ENCODE data around the gene THOC7.

The THOC7 gene

DNA sequence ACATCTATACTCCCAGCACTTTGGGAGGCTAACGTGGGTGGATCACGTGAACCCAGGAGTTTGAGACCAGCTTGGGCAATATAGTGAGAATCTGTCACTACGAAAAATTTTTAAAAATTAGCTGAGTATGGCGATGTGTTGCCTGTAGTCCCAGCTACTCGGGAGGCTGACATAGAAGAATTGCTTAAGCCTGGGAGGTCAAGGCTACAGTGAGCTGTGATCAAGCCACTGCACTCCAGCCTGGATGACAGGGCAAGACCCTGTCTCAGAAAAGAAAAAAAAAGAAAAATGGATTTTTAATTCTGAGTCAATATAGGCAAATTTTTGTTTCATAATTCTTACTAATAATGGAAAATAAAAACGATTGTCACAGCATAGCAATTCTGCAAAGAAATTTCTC is 31.2 kb downstream of the THOC7 start:
- no peak for DNase-seq

DNA sequence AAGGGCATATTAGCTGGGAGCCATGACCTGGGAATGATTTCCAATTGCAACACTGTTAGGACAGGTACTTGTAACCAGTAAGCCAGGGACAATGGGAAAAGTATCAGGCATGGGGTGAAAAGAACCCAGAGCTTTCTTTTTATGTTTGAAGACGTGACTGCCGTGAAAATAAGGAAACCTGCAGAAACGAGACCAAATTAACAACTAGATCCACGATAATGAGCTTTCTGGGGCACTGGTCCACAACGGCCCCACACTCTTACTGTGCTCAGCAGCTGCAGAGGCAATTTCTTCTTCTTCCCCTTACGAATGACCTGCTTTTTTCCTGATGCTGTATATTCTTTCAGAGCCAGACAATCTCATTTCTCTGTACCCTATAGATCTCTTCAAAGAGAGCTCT is 33.1 kb downstream of the THOC7 start:
- no peak for DNase-seq

DNA sequence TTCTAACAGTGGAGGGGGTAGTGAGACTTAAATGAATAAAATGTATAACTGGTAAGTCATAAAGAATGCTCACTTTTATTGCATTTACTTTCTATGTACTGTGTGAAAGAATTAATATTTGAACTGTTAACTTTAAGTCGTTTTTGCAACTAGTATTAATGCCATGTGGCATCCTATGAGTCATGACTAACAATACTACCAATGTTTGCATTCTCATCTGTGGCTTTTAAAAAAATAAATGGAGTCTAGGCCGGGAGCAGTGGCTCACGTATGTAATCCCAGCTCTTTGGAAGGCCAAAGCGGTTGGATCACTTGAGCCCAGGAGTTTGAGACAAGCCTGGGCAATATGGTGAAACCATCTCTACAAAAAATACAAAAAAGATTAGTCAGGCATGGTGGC is 39.3 kb downstream of the THOC7 start:
- no peak for DNase-seq

DNA sequence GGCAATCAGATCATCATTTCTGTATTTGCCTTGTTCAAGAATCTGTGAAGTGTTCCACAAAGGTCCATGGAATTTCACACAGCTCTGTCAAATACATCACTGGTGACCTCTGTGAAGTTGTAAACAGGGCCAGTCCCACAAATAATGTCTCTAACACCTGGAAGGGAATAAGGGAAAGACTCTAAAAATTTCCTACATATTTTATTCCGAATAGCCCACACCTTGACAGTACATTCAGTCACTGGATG is 44.5 kb downstream of the THOC7 start, which contains the start of gene C3orf49:
C3orf49 (plus strand) TSS at position 149 of the 248 bp plus-strand sequence. CDS start 173 bp downstream, outside the sequence.
- DNase-seq = no peak

DNA sequence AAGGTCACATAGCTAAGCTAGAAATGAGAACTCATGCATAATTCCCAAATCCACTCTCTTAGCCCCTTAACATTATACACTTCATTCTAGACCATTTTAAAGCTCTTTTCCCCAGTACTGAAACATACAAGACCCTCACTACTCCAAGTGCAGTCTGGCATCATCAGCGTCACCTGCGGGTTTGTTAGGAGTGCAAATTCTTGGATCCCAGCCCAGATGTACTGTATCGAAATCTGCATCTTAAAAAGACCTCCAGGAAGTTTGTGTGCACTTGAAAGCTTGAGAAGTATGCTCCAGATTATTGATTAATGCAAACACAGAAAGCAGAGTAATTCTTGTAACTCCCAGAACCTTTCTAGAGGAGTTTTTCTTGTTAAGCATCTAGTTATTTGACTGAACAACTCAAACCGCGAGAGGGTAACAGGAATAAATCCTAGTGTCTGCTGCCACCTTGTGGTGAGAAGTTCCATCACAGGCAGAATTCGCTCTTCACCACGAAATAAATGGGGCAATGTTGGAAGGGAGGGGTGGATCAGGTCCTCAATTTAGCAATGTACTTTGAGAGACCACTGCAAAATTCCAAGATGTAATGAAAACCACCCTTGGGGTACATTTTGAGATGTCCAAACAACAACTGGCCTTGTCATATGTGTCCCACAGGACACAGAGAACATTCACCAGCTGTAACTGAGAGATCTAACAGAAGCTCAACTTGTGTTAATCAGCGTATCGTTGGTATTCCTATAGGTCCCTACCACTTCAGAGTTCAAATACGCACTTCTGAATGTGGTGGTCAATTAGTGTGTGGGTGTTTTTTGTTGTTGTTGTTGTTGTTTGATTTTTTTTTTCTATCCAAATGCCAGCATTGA is 45.1 kb downstream of the THOC7 start:
- DNase-seq = no peak

DNA sequence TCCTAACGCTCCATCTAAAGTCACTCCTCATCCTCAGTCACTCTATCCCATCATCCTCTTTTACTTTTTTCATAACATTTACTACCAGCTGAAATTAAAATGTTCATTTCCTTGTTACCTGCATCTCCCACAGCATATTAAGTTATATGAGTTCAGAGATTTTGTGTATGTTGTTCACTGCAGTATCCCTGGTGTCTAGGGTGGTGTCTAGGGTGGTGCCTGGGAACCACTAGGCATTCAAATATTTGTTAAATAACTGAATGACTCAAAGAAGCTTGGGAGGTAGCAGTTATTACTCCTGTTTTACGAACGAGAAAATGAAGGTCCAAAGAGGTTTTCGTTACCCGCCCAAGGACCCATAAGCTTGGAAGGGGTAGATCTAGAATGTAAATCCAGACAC is 46.4 kb downstream of the THOC7 start:
- DNase-seq = no peak

DNA sequence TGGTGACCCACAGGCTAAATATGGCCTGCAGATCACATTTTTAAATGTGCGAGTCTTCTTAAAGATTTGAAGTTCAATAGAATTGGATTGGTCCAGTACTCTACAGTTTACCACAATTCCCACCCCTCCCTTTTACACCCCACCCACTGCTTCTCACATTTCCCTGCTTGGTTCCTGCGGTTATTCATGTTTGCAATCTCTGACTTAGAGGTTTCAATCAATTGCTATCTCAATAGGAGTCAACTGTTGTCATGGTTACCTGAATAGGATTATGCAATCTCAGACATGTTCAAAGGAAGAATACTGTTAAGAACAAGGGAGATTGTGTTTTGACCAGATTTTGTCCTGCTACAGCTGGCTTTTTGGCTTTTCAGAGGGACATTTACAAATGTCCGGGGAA is 49.4 kb downstream of the THOC7 start:
- DNase-seq = no peak

DNA sequence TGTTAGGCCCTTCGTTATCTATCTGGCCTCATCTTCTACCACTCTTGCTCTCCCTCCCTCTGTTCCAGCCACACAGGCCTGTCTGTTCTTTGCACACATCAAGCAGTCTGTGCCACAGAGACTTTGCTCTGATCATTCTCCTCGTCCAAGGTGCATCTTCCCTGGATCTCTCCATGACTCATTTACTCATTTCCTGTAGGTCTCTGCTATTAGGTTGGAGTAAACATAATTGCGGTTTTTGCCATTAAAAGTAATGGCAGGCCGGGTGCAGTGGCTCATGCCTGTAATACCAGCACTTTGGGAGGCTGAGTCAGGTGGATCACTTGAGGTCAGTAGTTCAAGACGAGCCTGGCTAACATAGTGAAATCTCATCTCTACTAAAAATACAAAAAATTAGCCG is 54.0 kb downstream of the THOC7 start:
- no peak for DNase-seq

DNA sequence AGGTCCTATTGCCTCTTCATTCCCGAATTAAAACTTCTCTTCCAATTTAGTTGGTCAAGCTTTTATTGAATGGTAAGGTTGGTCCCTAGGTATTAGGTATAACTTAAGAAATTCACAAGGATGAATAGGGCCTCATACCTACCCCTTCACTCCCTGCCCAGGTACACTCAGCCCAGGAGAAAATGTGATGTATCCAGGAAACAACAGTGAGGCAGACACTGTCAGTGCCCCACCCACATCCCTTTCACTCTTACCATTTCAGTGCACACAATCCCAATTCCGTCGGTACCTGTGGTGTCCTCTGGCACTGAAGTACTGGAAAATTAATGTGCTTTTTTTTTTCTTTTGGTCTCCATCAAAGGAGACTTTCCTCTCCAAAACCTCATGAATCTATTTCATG is 55.0 kb downstream of the THOC7 start:
- DNase-seq = no peak

DNA sequence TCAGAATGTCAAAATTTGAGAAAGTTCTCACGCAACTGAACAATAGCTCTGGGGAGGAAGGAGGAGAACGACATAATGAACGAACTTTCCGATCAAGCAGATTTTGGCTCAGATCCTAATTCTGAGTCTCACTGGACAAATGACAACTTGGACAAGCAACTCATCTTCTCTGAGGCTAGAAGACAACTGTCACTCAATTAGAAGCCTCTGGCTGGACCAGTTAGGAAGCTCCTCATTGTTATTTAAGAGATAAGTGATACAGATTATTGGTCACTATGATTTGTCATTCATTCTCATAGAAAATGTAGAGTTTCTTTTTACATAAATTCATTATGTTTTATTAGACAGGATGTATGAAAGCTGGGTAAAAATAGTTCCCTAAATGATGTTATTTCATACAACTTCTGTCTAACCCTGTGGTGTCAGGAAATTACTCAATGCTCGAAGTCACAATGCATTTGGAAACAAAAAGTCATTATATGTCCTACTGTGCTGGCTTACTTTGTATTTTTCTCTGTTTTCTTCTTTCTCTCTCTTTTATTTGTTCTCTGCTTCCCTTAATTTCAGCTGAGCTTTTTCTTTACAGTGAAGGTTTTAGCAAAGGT is 55.5 kb downstream of the THOC7 start:
- no peak for DNase-seq

DNA sequence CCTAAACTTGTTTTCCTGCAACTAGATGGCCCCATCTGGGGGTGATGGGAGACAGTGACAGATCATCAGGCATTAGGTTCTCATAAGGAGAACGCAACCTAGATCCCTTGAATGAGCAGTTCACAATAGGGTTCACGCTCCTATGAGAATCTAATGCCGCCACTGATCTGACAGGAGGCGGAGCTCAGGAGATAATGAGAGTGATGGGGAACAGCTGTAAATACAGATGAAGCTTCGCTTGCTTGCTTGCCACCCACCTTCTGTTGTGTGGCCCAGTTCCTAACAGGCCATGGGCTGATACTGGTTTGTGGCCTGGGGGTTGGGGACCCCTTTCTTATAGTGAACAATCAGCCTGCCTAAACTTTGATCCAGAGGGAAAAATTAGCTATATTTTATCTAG is 59.7 kb downstream of the THOC7 start:
- no peak for DNase-seq

DNA sequence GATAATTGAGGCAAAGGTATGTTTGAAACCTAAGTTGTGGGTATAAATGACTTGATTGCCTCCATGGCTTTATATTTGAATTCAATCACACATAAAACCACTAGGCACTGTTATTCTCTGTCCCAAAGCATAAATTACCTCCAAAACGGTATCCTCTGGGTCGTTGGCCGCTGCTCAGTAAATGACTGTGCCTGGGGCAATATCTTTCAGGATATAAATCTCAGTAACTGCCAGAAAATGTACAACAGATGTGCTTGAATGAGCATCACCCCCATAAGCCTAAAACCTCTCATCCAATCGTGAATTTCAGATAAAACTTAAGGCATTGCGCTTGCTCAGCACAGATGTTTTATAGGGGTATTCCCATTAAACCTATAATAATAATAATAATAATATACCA is 63.5 kb downstream of the THOC7 start:
- no peak for DNase-seq

DNA sequence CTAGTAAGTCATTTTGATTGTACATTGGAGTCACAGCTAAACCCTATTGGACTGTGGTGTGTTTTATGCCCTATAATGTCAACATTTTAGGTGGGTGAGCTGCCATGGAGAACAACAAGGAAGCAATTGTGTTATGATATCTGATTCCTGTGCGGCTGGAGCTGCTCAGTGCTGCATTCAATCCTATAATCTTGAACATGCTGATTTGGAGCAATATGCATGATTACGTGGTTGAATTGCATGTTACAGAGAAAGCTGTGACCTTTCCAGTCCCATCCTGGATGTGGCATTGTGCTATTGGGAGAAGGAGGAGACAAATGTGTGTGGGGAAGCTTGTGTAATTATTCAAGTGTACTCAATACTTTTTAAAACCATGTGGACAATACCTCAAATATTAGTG is 64.7 kb downstream of the THOC7 start:
- no peak for DNase-seq

DNA sequence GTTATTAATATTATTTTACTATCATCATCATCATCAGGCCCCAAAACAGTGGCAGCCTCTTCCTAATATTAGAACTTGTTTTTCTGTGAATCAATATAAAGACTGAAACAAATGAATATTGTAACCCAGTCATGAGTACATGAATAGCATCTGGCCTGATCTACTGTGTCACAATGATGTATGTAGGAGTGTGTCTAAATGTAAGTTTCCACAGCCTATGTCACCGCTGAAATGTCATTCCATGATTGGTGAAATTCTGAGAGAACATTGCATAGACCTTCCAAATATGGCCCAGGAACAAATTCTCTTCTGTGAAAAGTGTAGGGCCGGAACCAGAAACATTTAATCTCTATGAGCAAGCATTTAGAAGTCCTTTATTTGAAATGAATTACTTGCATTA is 65.1 kb downstream of the THOC7 start:
- no peak for DNase-seq

DNA sequence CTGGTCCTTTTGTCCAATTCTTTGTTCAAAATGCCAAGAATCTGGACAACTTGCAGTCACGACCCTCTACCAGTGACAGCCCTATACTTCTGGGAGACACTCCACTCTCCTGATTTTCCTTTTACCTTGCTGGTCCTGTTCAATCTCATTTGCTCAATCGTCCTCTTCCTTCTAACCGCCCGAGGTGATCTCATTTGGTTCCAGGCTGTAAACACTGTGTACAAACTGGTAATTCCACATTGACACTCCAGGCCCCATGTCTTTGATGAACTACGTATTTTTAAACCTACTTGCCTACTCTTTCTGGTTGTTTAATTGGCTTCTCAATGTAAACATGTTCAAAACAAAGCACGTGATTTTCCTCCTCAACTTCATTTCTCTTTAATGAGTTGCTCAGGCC is 68.2 kb downstream of the THOC7 start:
- no peak for DNase-seq

DNA sequence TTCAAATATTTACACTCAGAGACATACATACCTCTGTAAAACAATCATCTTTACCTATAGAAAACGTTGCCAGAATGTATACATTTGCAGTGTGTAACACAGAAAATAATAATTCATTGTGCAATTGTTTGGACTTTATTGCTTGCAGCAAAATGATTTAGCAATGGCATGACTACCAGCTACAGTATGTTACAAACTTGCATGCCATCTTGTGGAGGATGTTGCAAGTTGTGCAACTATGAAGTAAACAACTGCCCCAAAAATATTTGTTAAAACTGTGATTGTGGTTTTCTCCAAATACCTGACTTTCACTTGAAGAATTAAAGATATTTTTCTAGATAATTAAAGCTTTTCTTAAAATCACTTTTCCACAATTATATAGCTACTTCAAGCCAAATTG is 71.6 kb downstream of the THOC7 start:
- no peak for DNase-seq

Measured in NCI-H446 treated with DMSO at 0.1 percent for 48 hours (cell line).